IMR-90 (cell line): ENCODE measurements around the gene ZNF207.

ENCODE experiments used
- CEBPB ChIP-seq: IDR thresholded peaks from 2 replicates; pipeline ENCODE4 v1.6.1; 2012; ENCODE audit warnings: low read depth, low read length, improper control_type of control experiment
- CHD1 ChIP-seq: IDR thresholded peaks from 2 replicates; pipeline ENCODE4 v1.6.1; 2012; ENCODE audit warnings: low read depth, low read length, improper control_type of control experiment
- FOS ChIP-seq: fragments of 150-350 bp; IDR thresholded peaks from 2 replicates; pipeline ENCODE4 v1.6.1; 2016; ENCODE audit warnings: low read depth, low read length
- MAFK ChIP-seq: IDR thresholded peaks from 2 replicates; pipeline ENCODE4 v1.6.1; 2012; ENCODE audit warnings: low read depth, low read length, improper control_type of control experiment
- MAZ ChIP-seq: IDR thresholded peaks from 2 replicates; pipeline ENCODE4 v1.6.1; 2012; ENCODE audit warnings: low read depth, mild to moderate bottlenecking, low read length, improper control_type of control experiment, moderate library complexity, borderline replicate concordance
- MXI1 ChIP-seq: IDR thresholded peaks from 2 replicates; pipeline ENCODE4 v1.6.1; 2012; ENCODE audit warnings: low read depth, mild to moderate bottlenecking, low read length, moderate library complexity, borderline replicate concordance
- POLR2A ChIP-seq: IDR thresholded peaks from 2 replicates; pipeline ENCODE4 v1.6.1; 2012; ENCODE audit warnings: mild to moderate bottlenecking, low read depth, low read length
- RAD21 ChIP-seq: IDR thresholded peaks from 2 replicates; pipeline ENCODE4 v1.6.1; 2012; ENCODE audit warnings: low read length, improper control_type of control experiment
- RFX5 ChIP-seq: IDR thresholded peaks from 2 replicates; pipeline ENCODE4 v1.8.0; 2012; ENCODE audit warnings: low read depth, mild to moderate bottlenecking, low read length, moderate library complexity
- SMC3 ChIP-seq: fragments of 150-350 bp; IDR thresholded peaks from 2 replicates; pipeline ENCODE4 v1.6.1; 2016; ENCODE audit warnings: low read depth, mild to moderate bottlenecking, antibody characterized with exemption, low read length, moderate library complexity
- TF ChIP-seq, protein P1 (sequence below): conservative IDR thresholded peaks from 2 replicates; pipeline ENCODE4 v1.5.1; 2012; ENCODE audit warnings: mild to moderate bottlenecking, low read depth, low read length, improper control_type of control experiment
- TF ChIP-seq, protein P2 (sequence below): fragments of 150-350 bp; IDR thresholded peaks from 2 replicates; pipeline ENCODE4 v1.6.1; 2017; ENCODE audit warnings: mild to moderate bottlenecking, antibody characterized with exemption, low read length, low read depth

DNA sequence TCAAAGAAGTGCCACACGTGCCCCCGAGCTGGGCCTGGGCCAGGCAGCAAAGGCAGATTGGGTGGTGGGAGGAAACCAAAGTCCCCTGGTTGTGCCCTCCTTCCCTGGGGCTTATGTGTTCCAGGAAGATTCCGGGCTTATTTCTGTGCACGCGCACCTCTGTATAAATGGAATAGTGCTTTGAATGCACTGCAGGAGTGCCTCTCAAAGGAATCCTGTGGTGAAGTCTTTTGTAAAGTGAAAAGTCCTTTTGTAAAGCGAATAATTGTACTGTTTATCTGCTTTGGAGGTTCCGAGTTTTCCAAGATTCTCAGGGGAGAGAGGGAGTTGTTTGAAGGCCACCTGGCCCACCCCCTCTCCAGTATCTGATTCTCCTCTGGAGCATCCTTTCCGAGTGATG lies 34.8 kb upstream of the ZNF207 start:
- TF ChIP-seq, protein P1, sequence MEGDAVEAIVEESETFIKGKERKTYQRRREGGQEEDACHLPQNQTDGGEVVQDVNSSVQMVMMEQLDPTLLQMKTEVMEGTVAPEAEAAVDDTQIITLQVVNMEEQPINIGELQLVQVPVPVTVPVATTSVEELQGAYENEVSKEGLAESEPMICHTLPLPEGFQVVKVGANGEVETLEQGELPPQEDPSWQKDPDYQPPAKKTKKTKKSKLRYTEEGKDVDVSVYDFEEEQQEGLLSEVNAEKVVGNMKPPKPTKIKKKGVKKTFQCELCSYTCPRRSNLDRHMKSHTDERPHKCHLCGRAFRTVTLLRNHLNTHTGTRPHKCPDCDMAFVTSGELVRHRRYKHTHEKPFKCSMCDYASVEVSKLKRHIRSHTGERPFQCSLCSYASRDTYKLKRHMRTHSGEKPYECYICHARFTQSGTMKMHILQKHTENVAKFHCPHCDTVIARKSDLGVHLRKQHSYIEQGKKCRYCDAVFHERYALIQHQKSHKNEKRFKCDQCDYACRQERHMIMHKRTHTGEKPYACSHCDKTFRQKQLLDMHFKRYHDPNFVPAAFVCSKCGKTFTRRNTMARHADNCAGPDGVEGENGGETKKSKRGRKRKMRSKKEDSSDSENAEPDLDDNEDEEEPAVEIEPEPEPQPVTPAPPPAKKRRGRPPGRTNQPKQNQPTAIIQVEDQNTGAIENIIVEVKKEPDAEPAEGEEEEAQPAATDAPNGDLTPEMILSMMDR = no peak
- TF ChIP-seq MAZ (no peak), RAD21 (no peak), POLR2A (no peak), RFX5 (no peak), MXI1 (no peak), FOS (no peak), SMC3 (no peak), CEBPB (no peak), MAFK (no peak), CHD1 (no peak)
- TF ChIP-seq, protein P2, sequence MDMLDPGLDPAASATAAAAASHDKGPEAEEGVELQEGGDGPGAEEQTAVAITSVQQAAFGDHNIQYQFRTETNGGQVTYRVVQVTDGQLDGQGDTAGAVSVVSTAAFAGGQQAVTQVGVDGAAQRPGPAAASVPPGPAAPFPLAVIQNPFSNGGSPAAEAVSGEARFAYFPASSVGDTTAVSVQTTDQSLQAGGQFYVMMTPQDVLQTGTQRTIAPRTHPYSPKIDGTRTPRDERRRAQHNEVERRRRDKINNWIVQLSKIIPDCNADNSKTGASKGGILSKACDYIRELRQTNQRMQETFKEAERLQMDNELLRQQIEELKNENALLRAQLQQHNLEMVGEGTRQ = no peak
